Heart left ventricle (tissue), 16 donors: Measurements from ENCODE around the gene ZNF397. TPM values are rescaled to one million over a fixed set of nuclear protein-coding genes. Genes with fewer than 3 reads are reported as not detected.

Experiments used
- ATAC-seq, 4 donors: fragments of 200-7000 bp; cut with Tn5 transposase; one replicate each; pipeline ENCODE4 v1.9.1; 2020 to 2022; ENCODE audit warnings: moderate library complexity in 4 of 4, mild to moderate bottlenecking in 3 of 4, moderate number of reproducible peaks in 1 of 4
- DNase-seq, 5 donors: peaks; one replicate each; pipeline ENCODE4 v3.0.0-alpha.2; 2020
- H3K27ac ChIP-seq, 12 donors: fragments of 200-600 bp; sonication (generic) in 4 of 12; one replicate each; pipeline versions ENCODE4 v1.5.0 to v1.8.0; 2016 to 2022; ENCODE audit warnings: mild to moderate bottlenecking in 2 of 12
- H3K27me3 ChIP-seq, 9 donors: fragments of 200-600 bp; sonication (generic) in 2 of 9; one replicate each; pipeline versions ENCODE4 v1.5.1 to v1.8.0; 2016 to 2022; ENCODE audit warnings: mild to moderate bottlenecking in 3 of 9
- H3K36me3 ChIP-seq, 9 donors: fragments of 200-600 bp; sonication (generic) in 2 of 9; one replicate each; pipeline versions ENCODE4 v1.5.0 to v1.8.0; 2018 to 2022; ENCODE audit warnings: mild to moderate bottlenecking in 2 of 9
- H3K4me1 ChIP-seq, 12 donors: fragments of 200-600 bp; sonication (generic) in 4 of 12; one replicate each; pipeline versions ENCODE4 v1.5.0 to v1.8.0; 2016 to 2022; ENCODE audit warnings: mild to moderate bottlenecking in 3 of 12
- H3K4me3 ChIP-seq, 12 donors: fragments of 200-600 bp; sonication (generic) in 4 of 12; one replicate each; pipeline versions ENCODE4 v1.5.0 to v1.8.0; 2017 to 2022; ENCODE audit warnings: mild to moderate bottlenecking in 9 of 12, moderate library complexity in 4 of 12
- H3K9me3 ChIP-seq, 12 donors: fragments of 200-600 bp; sonication (generic) in 4 of 12; one replicate each; pipeline versions ENCODE4 v1.5.0 to v1.8.0; 2016 to 2022; ENCODE audit warnings: mild to moderate bottlenecking in 1 of 12
- CTCF ChIP-seq, 12 donors: fragments of 200-600 bp; sonication (generic) in 4 of 12; IDR thresholded peaks; one replicate each; pipeline versions ENCODE4 v1.5.0 to v1.8.0; 2018 to 2022; ENCODE audit warnings: antibody characterized with exemption in 12 of 12, mild to moderate bottlenecking in 5 of 12
- POLR2A ChIP-seq, 2 donors: fragments of 450-650 bp; IDR thresholded peaks; one replicate each; pipeline ENCODE4 v1.6.1; 2017; ENCODE audit warnings: antibody characterized with exemption in 2 of 2, mild to moderate bottlenecking in 2 of 2, moderate library complexity in 2 of 2
- WGBS, 4 donors: extraction: QIAGEN DNeasy Blood & Tissue Kit in 2 of 4; methylation state at CpG; one replicate each; pipeline versions ENCODE4 v1.1.5 to v1.1.7; 2013 to 2018; 5-methylcytosine and 5-hydroxymethylcytosine counted together
- intact Hi-C, 10 donors: fragments of 100-400 bp; cut with DNase I; formaldehyde crosslinking; loops; one replicate each; pipeline versions ENCODE4 v1.11.1 to v1.14.2; 2022
- polyA plus RNA-seq, 2 donors: library from polyadenylated mRNA; stranded (reverse); fragments of 200-250 nt; gene quantifications; one replicate each; pipeline ENCODE4 v1.2.3, GENCODE V29; 2013
- total RNA-seq, 9 donors: library from RNA; depleted of rRNA in 2 of 9; stranded (reverse); fragments of >200 nt in 2 of 9; fragmentation: NEBNext Ultra II Directional in 3 of 9; extraction: Animal tissue kit (Norgen Biotek cat#: 25700) in 3 of 9; gene quantifications; one replicate each; pipeline versions ENCODE4 v1.1.0 to v1.2.4, GENCODE V29; 2016 to 2023
- donor health status: ischemic (EF 13 %, LVEDD 7.1; RV severe dilation, severe dysfunction).
- donor health status: healthy with polysubstance abuse.
- donor health status: DM: no; HTN: yes; CAD: no.
- donor health status: DM: no; HTN: no; CAD: no.
- donor health status: ischemic (EF 25% LVEDD 6.9; RV normal size, moderate dysfunction).
- donor health status: ischemic (EF 25% LVEDD 5.7; RV mildly dilated, moderate dysfunction).
- donor health status: healthy.
- donor health status: DM: yes; HTN: yes; CAD: no.
- donor health status: ischemic (EF 35%, LVEDD 5.7; RV mildly dilated, moderate dysfunction).
- donor health status: nonischemic (EF 11% LVEDD 7.7; RV severe dilation, severe dysfunction).
- donor health status: DM: yes; HTN: yes; CAD: no.
- donor health status: PGD.
- donor health status: ischemic (EF 29% LVEDD 5.4; RV normal size, mild dysfunction).
- donor health status: nonischemic (EF 23%, LVEDD 6.1; RV moderate dilation, normal function).

The ZNF397 gene
- total and polyA plus RNA-seq, 11 donors = 7.8 to 20.0 (median 13.8) TPM

- TF ChIP-seq POLR2A (IDR thresholded peaks at IDR 0.05) (no peak), CTCF (IDR thresholded peaks at IDR 0.05) (no peak)
- H3K9me3 ChIP-seq = peaks cover 0 to 36% (median under 1%) of the 10 kb centered on the region in 12 donors
Observed at GRCh38 chr18:35248429-35248828, 7.6 kb downstream of the ZNF397 start.

GRCh38 chr18:35252466-35252865 is 11.6 kb downstream of the ZNF397 start:
- ATAC-seq (no peak), DNase-seq (no peak)
- TF ChIP-seq CTCF (IDR thresholded peaks at IDR 0.05) = no peak
- TF ChIP-seq POLR2A (IDR thresholded peaks at IDR 0.05) = no peak
- Histone ChIP-seq H3K36me3 (peaks cover 7 to 99% (median 43%) of the 10 kb centered on the region in 9 donors), H3K27me3 (no peaks in the 10 kb centered on the region), H3K4me3 (no peak overlapping the region), H3K27ac (no peak overlapping the region), H3K9me3 (peaks cover 0 to 27% (median 5%) of the 10 kb centered on the region in 12 donors), H3K4me1 (no peaks in the 10 kb centered on the region)
- 89 to 97% (median 92%) methylated on average over 1 of the region's 1 CpG for WGBS, 4 donors
- intact Hi-C loops = no loop called here

More at GRCh38 chr18:35248429-35248828, 7.6 kb downstream of the ZNF397 start:
- intact Hi-C loops = loop anchor here in 2 of 10 donors (10.0 kb wide), 2 partner anchors 46 to 56 kb away; partner anchors contain the start of gene ZSCAN30 (in 1 of the 2)
- Histone ChIP-seq H3K4me3 (no peak overlapping the region), H3K4me1 (peaks cover 0 to 7% (median 0%) of the 10 kb centered on the region in 12 donors), H3K27ac (no peak overlapping the region), H3K36me3 (peaks cover 2 to 100% (median 74%) of the 10 kb centered on the region in 9 donors), H3K27me3 (no peaks in the 10 kb centered on the region)
- no peak for ATAC-seq
- no peak for DNase-seq
- 96 to 97% (median 96%) methylated on average over 6 of the region's 6 CpGs for WGBS, 4 donors

- intact Hi-C loops = no loop called here
- TF ChIP-seq POLR2A (IDR thresholded peaks at IDR 0.05) (no peak), CTCF (IDR thresholded peaks at IDR 0.05) (no peak)
- no peaks in the 10 kb centered on the region for H3K4me1 ChIP-seq
- no peaks in the 10 kb centered on the region for H3K27me3 ChIP-seq
- H3K27ac ChIP-seq = no peak overlapping the region
- WGBS, 4 donors = 90 to 94% (median 93%) methylated on average over 4 of the region's 4 CpGs
- H3K9me3 ChIP-seq = peaks cover 0 to 27% (median 5%) of the 10 kb centered on the region in 12 donors
- peaks cover 7 to 98% (median 43%) of the 10 kb centered on the region in 9 donors for H3K36me3 ChIP-seq
- ATAC-seq (no peak), DNase-seq (no peak)
- H3K4me3 ChIP-seq = no peak overlapping the region
Observed at GRCh38 chr18:35253655-35254287, 12.9 kb downstream of the ZNF397 start.

GRCh38 chr18:35256947-35257346 is 16.1 kb downstream of the ZNF397 start:
- H3K9me3 ChIP-seq = peaks cover 0 to 27% (median 5%) of the 10 kb centered on the region in 12 donors
- no peaks in the 10 kb centered on the region for H3K4me1 ChIP-seq
- peaks cover 7 to 85% (median 46%) of the 10 kb centered on the region in 9 donors for H3K36me3 ChIP-seq
- no peaks in the 10 kb centered on the region for H3K27me3 ChIP-seq
- no peak overlapping the region for H3K4me3 ChIP-seq
- H3K27ac ChIP-seq = no peak overlapping the region
- ATAC-seq (no peak), DNase-seq (no peak)
- WGBS, 4 donors = 97 to 100% (median 98%) methylated on average over 3 of the region's 3 CpGs
- no peak for TF ChIP-seq POLR2A (IDR thresholded peaks at IDR 0.05)
- no peak for TF ChIP-seq CTCF (IDR thresholded peaks at IDR 0.05)
- intact Hi-C loops = no loop called here
